HFF-Myc (cell line): Measurements from ENCODE around the gene MGAT4A.

Experiments
- DNase-seq: peaks from one replicate; pipeline ENCODE4 v3.0.0-alpha.2; 2011; ENCODE audit warnings: low read depth; ENCODE audit errors: extremely low read depth
- H3K4me3 ChIP-seq: replicated peaks from 2 replicates; pipeline ENCODE4 v1.5.1; 2011; ENCODE audit warnings: low read depth, mild to moderate bottlenecking, control low read depth, low read length
- CTCF ChIP-seq: IDR thresholded peaks from 2 replicates; pipeline ENCODE4 v1.5.1; 2012; ENCODE audit warnings: mild to moderate bottlenecking, low read depth, low read length, control low read depth; ENCODE audit errors: missing control alignments

Gene MGAT4A

GRCh38 chr2:98706591-98706990 lies 24.3 kb downstream of the MGAT4A start:
- H3K4me3 ChIP-seq: no peak overlapping the region
- no peak for DNase-seq
- no peak for TF ChIP-seq CTCF

- no peak overlapping the region for H3K4me3 ChIP-seq
- TF ChIP-seq CTCF: no peak
- no peak for DNase-seq
Observed at GRCh38 chr2:98705333-98705617, 25.7 kb downstream of the MGAT4A start.

- no peak for DNase-seq
- TF ChIP-seq CTCF: no peak
- H3K4me3 ChIP-seq: no peak overlapping the region
Observed at GRCh38 chr2:98704499-98705332, 26.2 kb downstream of the MGAT4A start.

- TF ChIP-seq CTCF: no peak
Observed at GRCh38 chr2:98703738-98704137, 27.2 kb downstream of the MGAT4A start.

GRCh38 chr2:98702858-98703620 lies 27.9 kb downstream of the MGAT4A start:
- no peak overlapping the region for H3K4me3 ChIP-seq
- TF ChIP-seq CTCF: no peak
- DNase-seq: no peak

More at GRCh38 chr2:98703738-98704137, 27.2 kb downstream of the MGAT4A start:
- no peak overlapping the region for H3K4me3 ChIP-seq
- DNase-seq: no peak

- TF ChIP-seq CTCF: no peak
- H3K4me3 ChIP-seq: no peak overlapping the region
- DNase-seq: no peak
Observed at GRCh38 chr2:98702127-98702802, 28.7 kb downstream of the MGAT4A start.
